Measurements from ENCODE around the gene ZWILCH. TPM values are rescaled to one million over a fixed set of nuclear protein-coding genes. Genes with fewer than 3 reads are reported as not detected.

The ZWILCH gene
- polyA plus RNA-seq, 1 of the 3 experiments (the other 2 are of a cell fraction), result 8.2 TPM

- H3K9ac ChIP-seq, result no peak overlapping the region
- no peak for DNase-seq
- H3K4me2 ChIP-seq, result no peak overlapping the region
- H3K4me3 ChIP-seq (ENCODE audit: low read depth in 2 of 2, low read length in 1 of 2), result no peak overlapping the region
- no peaks in the 10 kb centered on the region for H4K20me1 ChIP-seq (ENCODE audit: insufficient read depth)
- TF ChIP-seq MXI1 (IDR thresholded peaks at IDR 0.05; ENCODE audit: low read depth, low read length), result no peak
- TF ChIP-seq ZBTB33 (IDR thresholded peaks at IDR 0.05; ENCODE audit: borderline replicate concordance, low read depth), result no peak
- no peak for TF ChIP-seq RXRA (IDR thresholded peaks at IDR 0.05; ENCODE audit: borderline replicate concordance, low read depth)
- no peak for TF ChIP-seq FOSL2 (IDR thresholded peaks at IDR 0.05; ENCODE audit: borderline replicate concordance, low read depth)
- TF ChIP-seq SIN3A (IDR thresholded peaks at IDR 0.05; ENCODE audit: borderline replicate concordance, low read depth, low read length), result no peak
- TF ChIP-seq YY1 (IDR thresholded peaks at IDR 0.05; ENCODE audit: low read depth), result no peak
- TF ChIP-seq, protein P1, sequence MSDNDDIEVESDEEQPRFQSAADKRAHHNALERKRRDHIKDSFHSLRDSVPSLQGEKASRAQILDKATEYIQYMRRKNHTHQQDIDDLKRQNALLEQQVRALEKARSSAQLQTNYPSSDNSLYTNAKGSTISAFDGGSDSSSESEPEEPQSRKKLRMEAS (IDR thresholded peaks at IDR 0.05; ENCODE audit: low read depth), result no peak
- no peak for TF ChIP-seq NFIC (IDR thresholded peaks at IDR 0.05; ENCODE audit: borderline replicate concordance)
- TF ChIP-seq POLR2AphosphoS5 (IDR thresholded peaks at IDR 0.05; ENCODE audit: low read depth, low read length), result no peak
- no peak for TF ChIP-seq GATA2 (CRISPR knock-in tag; IDR thresholded peaks at IDR 0.05)
- no peak for TF ChIP-seq TEAD4 (IDR thresholded peaks at IDR 0.05; ENCODE audit: borderline replicate concordance, insufficient read depth)
- TF ChIP-seq RAD21 (IDR thresholded peaks at IDR 0.05; ENCODE audit: low read length), result no peak
- TF ChIP-seq EZH2phosphoT487 (IDR thresholded peaks at IDR 0.05; ENCODE audit: borderline replicate concordance, low read depth), result no peak
- no peak for TF ChIP-seq TCF12 (IDR thresholded peaks at IDR 0.05)
- no peak for TF ChIP-seq RFX5 (IDR thresholded peaks at IDR 0.05; ENCODE audit: low read length)
- TF ChIP-seq FOXJ3 (CRISPR knock-in tag; IDR thresholded peaks at IDR 0.05), result no peak
- TF ChIP-seq PBX3 (IDR thresholded peaks at IDR 0.05), result no peak
- no peak overlapping the region for H3K27ac ChIP-seq (ENCODE audit: low read depth in 2 of 2, low read length in 1 of 2)
- H2AFZ ChIP-seq (ENCODE audit: low read depth), result no peak overlapping the region
- WGBS (ENCODE audit: low lambda C conversion rate), result 92% methylated on average over 6 of the region's 9 CpGs
- peaks cover 3 to 5% of the 10 kb centered on the region in 2 experiments; a peak in 2 of 4 replicates for H3K4me1 ChIP-seq (ENCODE audit: control insufficient read depth in 1 of 2, insufficient read depth in 2 of 2, low read depth in 1 of 2, low read length in 1 of 2)
- ChIA-PET POLR2A (no interaction called here), CTCF (interaction anchor here (0.6 to 2.3 kb wide), 4 partner anchors 9 to 1022 kb away, joined by 3 to 11 read pairs (median 4); no protein-coding TSS in a partner anchor)
- no peaks in the 10 kb centered on the region for H3K27me3 ChIP-seq (ENCODE audit: insufficient read depth)
- H3F3A ChIP-seq (replicated peaks; ENCODE audit: insufficient read depth), result no peaks in the 10 kb centered on the region
- H3K36me3 ChIP-seq (replicated peaks in 1 of 2; ENCODE audit: control insufficient read depth in 1 of 2, insufficient read depth in 2 of 2, low read length in 1 of 2), result no peaks in the 10 kb centered on the region
- no peaks in the 10 kb centered on the region for H3K9me2 ChIP-seq
- no peaks in the 10 kb centered on the region for H3K9me3 ChIP-seq
- H3K79me2 ChIP-seq (ENCODE audit: insufficient read depth), result no peaks in the 10 kb centered on the region
Measured at GRCh38 chr15:66565141-66565641, 60.1 kb downstream of the ZWILCH start.
